NCI-H69 (cell line): ENCODE data around the gene BRAT1.

Experiments
- DNase-seq: peaks from one replicate; lab custom pipeline; 2025; lab: John Stamatoyannopoulos, UW

The BRAT1 gene

DNA sequence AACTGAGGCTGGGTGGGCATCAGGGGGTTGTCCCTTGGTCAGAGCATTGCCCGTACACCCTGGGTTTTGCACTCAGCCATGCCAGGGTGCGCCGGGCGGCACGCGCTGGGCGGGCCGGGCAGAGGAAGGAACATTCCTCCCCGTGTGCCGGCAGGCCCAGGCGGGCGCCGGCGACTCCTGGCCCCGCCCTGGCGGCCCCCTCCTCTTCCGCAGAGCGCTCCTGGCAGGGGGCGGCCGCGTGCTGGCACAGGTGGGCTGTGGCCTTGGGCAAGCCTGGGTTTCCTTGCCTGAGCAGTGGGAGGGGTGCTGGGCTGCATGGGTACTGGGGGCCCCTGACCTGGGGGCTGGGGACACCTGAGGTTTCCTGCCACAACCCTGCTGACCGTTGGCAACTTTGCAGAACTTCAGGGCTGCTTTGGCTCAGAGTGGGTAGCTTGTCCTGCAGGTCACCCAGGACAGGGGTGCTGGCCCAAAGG, 31.8 kb downstream of the BRAT1 start:
- peak; percentile 97 for DNase-seq

DNA sequence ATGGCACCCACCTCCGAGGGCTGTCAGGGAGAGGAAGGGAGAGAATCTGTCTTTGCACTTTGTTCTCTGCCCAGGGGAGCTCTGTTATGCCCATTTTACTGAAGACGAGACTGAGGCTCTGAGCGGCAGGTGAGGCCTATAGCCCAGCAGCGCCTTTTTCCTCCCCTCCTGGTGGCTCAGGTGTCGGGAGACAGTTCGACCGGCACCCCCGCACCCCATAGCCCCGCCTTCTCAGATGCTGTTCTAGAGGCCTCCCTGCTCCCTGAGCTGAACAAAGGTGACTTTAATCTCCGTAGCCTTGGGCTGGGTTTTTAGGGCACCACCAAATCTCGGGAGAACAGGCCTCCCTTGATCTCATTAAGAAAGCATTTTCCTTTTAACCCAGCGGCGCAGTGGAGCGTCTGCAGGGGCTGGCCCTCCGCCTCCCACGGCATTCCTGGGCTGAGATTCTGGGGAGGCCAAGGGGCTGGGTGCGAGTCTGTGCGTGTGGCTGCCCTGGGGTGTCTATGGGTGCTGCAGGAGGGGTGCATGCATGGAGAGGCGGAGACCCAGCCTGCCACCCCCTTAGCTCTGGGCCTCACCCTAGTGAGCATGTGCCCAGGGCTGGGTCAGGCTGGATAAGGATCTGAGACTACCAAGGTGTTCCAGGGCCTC, 32.4 kb downstream of the BRAT1 start:
- DNase-seq: peak; percentile 87

DNA sequence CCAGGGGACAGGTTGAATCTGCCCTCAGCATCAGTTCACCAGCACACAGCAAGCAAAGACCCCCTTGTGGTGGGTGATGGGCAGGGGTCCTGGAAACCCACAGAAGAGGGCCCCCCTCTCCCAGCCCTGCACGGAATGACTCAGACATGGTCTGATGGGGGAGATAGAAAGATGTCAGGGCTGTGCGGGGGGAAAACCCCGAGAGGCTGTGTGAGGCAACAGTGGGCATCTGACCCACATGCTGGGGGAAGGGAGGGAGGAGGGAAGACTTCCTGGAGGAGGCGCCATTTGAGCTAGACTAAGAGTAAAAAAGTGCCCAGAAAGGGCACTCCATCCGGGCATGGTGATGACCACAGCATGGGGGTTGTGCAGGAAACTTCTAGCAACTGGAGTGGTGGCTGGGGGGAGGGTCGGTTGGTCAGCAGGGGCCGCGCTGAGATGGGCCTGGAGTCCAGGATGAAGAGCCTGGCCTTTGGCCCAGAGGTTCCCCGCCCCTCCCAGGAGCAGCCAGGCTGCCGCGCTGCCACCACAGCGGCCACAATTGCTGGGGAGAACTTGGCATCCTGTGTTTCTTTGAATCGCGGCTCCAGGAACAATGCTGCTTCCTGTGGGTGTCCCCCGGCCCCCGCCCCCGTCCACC, 33.3 kb downstream of the BRAT1 start:
- peak; percentile 71 for DNase-seq

DNA sequence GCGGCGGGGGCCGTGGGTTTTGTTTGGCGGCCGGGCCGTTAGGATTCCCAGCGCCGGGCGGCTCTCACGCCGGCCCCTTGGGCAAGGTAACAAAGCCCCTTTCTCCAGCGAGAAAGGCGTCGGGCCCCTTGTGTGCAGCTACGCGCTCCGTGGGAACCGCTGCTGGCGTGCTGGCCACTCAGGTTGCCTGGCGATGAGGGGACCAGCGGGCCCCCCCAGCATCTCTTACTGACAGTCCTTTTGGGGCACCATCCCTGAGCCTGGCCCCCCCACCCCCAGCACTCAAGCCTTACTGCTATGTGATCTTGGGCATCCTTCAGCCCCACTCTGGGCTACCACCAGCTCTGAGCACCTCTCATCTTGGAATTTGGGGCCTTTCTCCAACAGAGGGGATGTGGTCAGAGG, 34.0 kb downstream of the BRAT1 start:
- peak; percentile 41 for DNase-seq

DNA sequence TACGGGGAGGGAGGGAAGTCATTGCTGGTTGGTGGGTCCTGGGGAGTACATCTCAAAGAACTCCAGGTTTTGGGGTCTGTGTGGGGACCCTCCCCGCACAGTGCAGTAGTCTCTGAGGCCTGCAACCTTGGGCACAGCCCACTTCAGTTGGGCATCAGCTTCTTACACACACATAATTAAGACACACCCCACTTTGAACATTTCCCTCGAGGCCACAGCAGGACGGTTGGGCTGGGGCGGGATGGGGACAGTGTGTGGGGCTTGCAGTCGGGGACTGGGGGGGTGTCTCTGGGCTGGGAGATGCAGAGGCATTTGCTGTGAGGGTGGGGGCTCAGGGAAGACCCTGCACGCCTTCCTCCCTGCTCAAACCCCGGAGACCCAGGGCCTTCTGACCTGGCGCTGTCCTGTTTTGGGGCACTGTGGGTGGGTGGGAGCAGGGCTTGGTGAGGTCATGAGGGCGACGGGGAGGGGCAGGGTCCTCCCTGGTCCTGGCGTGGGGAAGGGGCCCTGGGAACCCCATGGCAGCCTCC, 34.5 kb downstream of the BRAT1 start:
- peak; percentile 57 for DNase-seq

DNA sequence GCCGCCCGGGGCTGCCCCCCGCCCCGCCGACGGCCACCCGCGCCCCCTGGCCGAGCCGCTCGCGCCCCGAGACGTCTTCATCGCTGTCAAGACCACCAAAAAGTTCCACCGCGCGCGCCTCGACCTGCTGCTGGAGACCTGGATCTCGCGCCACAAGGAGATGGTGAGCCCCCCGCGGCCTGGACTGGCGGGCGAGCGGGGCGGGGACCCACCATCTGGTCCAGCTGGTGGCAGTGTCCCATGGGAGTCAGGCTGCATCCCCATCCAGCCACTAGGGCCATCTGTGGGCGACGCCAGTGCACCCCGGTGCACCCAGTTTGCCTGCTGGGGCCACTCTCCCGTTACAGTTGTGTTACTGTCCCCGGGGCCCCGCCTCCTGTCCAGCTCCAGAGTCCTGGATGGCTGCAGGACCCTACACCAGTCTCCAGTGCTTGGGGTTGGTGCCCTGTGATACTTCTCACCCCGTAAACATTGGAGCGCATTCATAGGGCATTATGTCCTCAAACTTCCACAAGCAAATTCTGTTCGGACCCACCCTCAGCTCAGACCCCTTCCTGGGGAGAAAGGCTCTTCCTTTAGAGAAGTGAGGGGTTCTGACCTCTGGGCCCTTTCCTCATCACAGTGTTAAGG, 35.1 kb downstream of the BRAT1 start:
- peak; percentile 72 for DNase-seq

DNA sequence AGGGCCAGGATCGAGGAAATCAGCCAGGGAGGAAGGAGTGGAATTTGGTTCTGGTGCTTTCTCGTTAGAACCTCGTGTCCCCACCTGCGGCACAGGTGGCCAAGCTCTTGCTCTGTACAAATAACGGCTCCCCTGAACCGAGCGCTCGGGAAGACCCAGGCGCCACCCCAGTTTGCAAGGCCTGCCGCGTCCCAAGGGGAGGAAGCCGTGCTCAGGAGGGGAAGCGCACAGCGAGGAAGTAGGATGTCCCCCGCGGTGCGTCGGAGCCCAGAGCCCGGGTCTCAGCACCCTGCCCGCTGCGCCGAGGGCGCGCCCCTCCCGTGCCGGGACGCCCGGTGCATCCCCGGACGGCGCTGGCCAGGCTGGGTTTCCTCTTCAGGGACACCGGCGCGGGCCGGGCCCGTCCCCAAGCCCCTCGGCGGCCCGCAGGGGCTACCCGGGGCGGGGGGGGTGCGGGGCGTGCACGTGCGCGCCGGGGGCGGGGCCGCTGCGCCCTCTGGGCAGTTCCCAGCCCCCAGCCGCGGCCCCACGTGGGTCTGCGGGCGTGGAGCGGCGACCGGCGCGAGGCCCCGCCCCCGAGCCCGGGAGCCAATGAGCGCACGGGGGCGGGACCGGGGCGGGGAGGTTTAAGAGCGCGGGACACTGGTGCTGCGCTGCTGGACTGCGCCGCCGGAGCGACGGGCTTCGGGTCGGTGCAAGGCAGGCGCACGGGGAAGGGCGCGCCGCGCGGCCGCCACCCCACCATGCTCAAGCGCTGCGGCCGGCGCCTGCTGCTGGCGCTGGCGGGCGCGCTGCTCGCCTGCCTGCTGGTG, 36.0 kb downstream of the BRAT1 start, which contains the start of gene LFNG:
Gene LFNG (plus strand): TSS at position 656 of the 812 bp plus-strand sequence. CDS start 88 bp downstream, at position 744.
- DNase-seq: peak; percentile 98

DNA sequence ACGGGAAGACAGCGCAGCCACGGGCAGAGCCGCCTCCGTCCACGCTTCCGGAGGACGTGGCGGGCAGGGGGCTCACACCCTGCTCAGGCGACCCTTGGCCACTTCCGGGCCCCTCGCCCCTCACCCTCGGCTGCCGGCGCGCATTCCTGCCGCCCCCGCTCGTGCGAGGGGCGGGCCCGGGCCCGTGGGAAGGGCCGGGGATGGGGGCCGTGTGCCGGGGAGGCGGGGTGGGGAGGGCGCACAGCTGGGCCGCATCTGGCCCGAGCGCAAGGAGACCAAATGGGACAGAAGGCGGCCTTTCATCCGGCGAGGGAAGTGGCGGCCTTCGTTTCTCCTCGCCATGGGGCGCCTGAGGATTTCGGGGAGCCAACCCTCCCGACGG, 36.6 kb downstream of the BRAT1 start:
- DNase-seq: no peak

DNA sequence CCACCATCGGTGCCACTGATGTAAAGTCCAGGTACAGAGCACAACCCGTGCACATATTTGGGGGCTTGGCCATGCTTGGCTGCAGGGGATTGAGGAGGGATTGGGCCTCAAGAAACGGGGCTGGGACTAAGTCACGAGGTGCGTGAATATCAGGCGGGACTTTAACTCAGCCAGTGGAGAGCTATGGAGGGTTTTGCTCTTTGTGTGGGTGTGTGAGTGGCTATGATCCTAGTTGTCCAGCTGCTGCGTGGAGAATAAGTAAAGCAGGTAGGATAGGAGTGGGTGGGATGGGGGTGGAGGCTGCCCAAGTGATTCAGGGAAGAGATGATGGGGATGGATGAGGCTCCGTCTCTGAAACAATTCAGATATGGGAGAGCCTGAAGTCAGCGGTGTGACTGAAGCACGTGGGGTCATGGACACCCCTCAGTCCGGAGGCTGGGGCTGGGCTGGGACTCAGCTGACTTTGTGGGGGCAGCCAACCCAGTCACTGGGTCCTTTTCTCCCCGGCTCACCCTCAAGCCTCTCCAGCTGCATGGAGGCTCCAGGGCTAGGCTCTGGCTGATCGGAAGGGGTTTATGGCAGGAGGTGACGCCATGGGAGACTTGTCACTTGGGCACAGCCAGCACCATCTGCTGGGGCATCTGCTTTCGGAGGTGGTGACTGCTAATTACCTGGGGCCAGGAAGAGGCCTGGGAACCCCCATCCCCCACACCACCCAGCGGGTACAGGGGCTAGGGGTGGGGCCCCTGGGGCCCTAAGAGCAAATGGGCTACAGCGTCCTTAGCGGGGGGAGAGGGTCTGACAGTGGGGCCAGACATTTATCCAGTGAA, 37.4 kb downstream of the BRAT1 start:
- DNase-seq: peak; percentile 90

DNA sequence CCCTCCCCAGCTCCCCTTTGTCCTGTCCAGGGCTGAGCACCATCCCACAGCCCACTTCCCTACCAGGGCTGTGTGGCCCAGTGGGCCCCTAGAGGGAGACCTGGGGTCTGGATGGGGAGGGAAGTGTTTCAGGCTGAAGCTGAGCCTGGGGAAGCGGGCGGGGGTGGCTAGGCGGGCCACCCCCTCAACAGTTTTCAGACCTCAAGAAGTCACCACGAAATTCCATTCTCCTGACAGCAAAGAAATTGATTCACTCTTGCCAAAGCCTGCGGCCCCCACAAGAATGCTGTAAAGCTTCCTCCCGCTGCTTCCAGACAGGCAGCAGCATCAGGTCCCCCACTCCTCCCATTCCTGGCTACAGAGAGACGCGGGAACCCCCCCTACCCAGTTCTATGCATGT, 38.3 kb downstream of the BRAT1 start:
- DNase-seq: no peak

DNA sequence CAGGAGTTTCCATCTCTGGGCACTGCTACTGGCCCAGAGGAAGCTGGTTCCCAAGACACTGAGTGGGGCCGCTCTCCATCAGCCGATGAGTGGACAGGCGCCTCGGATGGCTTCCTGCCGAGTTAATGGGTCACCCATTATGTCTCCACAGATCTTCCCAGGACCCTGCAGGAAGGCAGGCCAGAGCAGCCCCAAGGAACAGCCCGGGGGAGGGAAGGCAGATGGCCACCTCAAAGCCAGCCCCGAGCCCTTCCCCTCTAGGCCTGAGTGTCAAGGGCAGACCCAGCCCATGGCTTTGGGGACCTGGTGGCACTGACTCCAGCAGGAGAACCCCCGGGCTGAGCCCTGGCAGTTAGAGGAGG, 39.1 kb downstream of the BRAT1 start:
- DNase-seq: peak; percentile 28

DNA sequence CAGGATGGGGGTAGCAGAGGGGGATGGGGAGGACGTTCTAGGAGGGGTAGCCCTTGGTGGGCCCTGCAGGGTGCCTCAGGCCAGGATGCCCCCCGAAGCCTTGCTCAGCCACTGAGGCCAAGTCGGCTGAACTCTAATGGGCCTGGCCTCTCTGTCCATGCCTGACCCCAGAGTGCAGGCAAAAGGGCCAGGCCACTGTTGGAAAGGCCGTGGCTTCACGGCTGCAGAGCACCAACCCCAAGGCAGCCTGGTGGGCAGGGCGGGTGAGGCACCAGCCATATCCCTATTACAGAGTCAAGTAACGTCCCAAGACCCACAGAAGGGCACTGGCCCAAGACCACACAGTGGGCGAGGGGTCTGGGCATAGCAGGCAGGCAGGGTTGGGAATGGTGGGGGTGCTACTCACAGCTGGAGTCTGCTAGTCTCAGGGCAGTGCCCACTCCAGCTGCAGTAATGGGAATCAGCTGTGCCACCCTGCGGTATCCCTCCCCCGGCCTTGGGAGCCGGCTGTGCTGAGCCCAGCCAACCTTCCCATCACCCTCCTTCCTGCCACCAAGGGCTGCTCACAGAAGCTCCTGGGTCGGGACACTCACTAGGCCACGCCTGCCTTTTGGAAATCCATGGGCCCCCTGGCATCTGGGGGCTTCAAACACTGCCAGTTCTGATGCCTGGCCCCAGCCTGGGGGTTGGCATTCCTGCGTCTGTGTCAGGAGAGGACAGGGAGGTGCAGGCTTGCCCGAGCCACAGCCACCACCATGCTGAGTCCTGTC, 39.7 kb downstream of the BRAT1 start:
- no peak for DNase-seq

DNA sequence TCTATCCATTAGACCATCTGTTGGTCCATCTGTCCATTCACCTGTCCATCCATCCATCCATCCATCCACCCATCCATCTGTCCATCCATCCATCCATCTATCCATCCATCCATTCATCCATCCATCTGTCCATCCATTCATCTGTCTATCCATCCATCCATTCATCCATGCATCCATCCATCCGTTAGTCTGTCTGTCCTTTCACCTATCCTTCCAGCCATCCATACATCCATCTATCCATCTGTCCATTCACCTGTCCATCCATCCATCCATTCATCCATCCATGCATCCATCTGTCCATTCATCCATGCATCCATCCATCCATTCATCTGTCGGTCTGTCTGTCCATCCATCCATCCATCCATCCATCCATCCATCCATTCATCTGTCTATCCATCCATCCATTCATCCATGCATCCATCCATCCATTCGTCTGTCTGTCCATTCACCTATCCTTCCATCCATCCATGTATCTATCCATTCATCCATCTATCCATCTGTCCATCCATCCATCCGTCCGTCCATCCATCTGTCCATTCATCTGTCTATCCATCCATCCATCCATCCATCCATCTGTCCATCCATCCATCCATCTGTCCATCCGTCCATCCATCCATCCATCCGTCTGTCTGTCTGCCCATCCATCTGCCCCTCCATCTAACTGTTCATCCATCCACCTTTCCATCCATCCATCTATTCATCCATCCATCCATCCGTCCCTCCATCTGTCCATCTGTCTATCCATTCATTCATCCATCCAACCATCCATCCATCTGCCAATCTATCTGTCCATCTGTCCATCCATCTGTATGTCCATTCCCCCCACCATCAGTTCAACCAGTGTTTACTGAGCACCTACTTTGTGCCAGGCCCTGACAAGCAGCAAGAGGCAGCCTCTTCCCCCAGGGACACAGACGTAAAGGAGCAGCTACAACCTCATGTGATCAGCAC, 40.6 kb downstream of the BRAT1 start:
- DNase-seq: no peak

DNA sequence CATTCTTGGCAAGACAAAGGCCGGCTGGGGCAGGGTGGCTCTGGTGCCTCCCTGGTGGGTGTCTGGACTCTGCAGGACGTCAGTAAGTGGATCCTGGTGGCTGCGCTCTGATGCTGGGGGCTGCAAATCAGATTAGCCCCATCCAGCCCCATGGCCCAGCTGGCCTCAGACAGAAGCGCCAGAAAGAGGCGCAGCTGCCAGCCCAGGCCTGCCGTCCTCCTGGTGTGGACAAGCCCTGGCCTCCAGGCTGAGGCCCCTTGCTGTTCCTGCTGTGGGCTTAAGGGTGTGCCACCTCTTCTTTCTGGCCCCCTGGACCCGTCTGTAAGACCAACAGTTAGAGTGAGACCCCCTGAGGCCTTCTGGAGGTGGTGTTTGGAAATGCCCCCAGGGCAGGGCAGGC, 41.6 kb downstream of the BRAT1 start:
- peak; percentile 23 for DNase-seq

DNA sequence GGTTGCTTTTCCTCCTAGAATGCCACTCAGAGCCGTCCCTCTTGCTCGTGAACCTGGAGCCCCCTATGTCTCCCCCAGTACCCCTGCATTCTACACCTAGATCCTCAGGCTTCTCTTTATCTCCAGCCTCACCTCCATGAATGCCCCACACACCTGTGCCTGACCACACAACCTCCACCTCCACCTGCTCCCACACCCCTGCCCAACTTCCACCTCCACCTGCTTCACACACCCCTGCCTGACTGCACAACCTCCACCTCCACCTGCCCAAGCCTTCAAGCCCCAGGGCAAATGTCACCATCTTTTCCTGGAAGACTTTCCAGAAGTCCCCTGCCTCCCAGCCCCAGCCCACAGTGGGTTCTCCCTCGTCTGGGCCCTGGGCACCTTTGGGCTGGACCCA, 42.6 kb downstream of the BRAT1 start:
- peak; percentile 33 for DNase-seq

DNA sequence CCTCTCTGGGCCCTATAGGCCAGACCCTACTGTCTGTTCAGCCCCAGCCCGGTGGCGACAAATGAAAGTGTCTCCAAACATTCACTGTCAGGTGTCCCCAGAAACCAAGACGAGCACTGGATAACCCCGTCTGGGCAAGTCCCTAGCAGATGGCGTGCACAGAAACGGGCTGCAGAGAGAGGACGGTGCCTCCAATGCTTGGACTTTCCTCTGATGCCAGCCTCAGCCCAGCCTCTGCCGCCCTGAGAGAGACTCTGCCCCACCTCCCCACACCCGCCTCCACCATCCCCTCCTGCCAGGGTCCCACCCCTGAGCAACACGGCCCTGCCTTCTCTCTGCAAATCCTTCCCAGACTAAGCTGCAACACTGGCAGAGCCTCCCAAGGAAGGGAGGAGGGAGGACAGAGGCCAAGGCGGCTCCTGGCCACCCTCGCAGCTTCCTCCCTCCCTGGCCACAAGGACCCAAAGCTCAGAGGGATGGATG, 43.1 kb downstream of the BRAT1 start:
- DNase-seq: peak; percentile 25

DNA sequence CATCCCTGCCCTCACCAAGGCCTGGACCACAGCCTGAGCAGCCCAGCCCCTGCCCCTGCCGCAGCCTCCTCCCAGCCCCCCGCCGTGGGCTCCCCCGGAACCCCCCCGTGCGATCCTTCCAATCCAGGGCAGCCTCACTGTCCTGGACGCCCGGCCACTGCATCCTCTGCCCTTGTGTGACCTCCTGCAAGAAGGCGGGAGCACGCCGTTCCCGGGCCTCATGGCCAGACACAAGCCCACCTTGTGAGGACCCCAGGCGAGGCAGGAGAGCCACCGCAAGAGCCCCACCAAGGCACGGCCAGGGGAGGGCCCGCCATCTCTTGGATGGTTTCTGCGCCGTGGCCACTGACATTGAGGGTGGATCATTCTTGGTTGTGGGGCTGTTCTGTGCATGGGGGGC, 43.6 kb downstream of the BRAT1 start:
- no peak for DNase-seq

DNA sequence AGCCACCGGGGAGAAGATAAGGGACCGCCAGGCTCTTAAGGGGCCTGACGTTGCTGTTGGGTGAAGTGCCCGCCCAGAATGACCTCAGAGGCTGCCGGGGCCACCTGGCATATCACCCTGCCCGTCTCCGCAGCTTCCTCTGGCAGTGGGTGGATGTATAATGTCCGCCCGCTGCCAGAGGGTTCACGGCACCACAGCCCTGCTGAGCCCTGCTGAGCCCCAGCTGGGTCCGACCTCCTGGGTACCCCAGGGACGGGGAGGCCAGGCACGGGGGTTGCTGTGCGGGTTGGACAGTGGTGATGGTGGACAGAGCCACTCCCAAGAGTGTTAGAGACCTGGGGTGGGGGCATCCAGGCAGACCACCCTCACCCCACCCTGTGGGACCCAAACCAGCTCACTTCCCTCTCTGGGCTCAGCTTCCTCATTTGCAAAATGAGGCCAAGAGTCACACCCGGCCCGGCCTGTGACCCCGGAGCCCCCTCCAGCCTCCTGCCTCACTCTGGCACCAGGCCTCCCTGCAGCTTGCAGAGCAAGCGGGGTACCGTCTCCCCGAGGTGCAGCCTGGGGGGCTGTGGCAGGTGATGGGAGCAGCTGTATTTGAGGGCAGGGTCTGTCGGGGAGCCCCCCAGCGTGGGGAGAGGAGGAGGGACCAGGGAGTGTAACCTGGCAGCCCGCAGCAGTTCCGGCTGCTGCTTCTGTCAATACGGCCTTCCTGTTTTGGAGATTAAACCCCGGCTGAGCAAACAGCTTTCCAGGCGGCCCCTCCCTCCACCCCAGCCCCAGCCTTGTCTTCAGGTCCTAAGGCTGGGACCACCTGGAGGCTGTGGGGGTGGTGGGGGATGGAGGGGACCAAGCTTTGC, 44.2 kb downstream of the BRAT1 start:
- DNase-seq: peak; percentile 86
